ENCODE results near the gene SVBP. TPM values are rescaled to one million over a fixed set of nuclear protein-coding genes. Genes with fewer than 3 reads are reported as not detected.
A peak's percentile ranks its signal among the peaks of the same experiment; 100 is the strongest.

The SVBP gene
- total and polyA plus RNA-seq, 2 donors (not counting 1 experiment from before 2014, with no cell fraction given), result 12.6 to 21.9 TPM

DNA sequence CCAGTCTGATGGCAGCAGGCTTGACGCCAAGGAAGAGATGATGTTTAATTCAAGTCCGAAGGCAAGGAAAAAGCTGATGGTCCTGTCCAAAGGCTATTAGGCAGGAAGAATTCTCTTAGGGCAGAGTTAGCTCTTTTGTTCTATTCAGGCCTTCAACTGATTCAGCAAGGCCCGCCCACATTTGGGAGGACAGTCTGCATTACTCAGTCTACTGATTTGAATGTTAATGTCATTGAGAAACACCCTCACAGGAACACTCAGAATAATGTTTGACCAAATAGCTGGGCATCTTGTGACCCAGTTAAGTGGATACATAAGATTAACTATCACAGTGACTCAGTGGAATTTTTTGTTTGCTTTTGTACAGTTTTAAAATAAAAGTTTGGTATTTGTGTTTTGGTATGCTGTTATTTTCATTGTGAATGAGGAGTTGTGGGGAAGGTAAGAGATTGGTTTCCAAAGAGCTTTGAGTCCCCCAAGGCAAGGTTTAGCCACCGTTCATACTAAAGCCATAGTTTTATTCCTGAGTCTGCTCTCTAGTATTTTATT lies 27.5 kb upstream of the SVBP start:
- intact Hi-C loops (cut with micrococcal nuclease), result loop anchor here (5.0 kb wide), 3 partner anchors 78 to 807 kb away; partner anchors contain the start of gene CDC20
- H3K4me1 Mint-ChIP-seq, result peaks cover 30% of the 10 kb centered on the region
- DNase-seq, result no peak
- Histone ChIP-seq H4K20me1 (ENCODE audit: control insufficient read depth, insufficient read depth, low read length, poor library complexity, severe bottlenecking) (no peaks in the 10 kb centered on the region), H3K36me3 (replicated peaks in 1 of 2; ENCODE audit: control extremely low read depth in 1 of 2, control insufficient read depth in 1 of 2, extremely low read depth in 1 of 2, insufficient read depth in 2 of 2, low read length in 1 of 2) (no peaks in the 10 kb centered on the region), H3K4me2 (replicated peaks; ENCODE audit: low read depth, low read length, poor library complexity, severe bottlenecking) (no peak overlapping the region), H3K27me3 (replicated peaks in 1 of 4; ENCODE audit: control extremely low read depth in 1 of 4, control insufficient read depth in 3 of 4, insufficient read depth in 4 of 4, low read length in 3 of 4) (no peaks in the 10 kb centered on the region), H3K9me3 (ENCODE audit: control extremely low read depth in 1 of 3, control insufficient read depth in 2 of 3, insufficient read depth in 1 of 3, low read length in 2 of 3) (no peaks in the 10 kb centered on the region), H3K27ac (ENCODE audit: low read length in 2 of 2) (no peak overlapping the region), H3K9ac (ENCODE audit: low read length) (no peak overlapping the region), H3K4me3 (ENCODE audit: control extremely low read depth in 1 of 5, extremely low read depth in 1 of 5, insufficient read depth in 1 of 5, low read depth in 2 of 5, low read length in 4 of 5) (no peak overlapping the region), H3K4me1 (ENCODE audit: control insufficient read depth in 2 of 2, insufficient read depth in 2 of 2, low read length in 2 of 2) (peaks cover 17 to 19% of the 10 kb centered on the region in 2 donors), H3K79me2 (ENCODE audit: control insufficient read depth, insufficient read depth, low read length) (peaks cover 9% of the 10 kb centered on the region), H2AFZ (ENCODE audit: insufficient read depth, low read depth, low read length, poor library complexity, severe bottlenecking) (no peak overlapping the region)
- WGBS (ENCODE audit: insufficient coverage), result no CpG with 5 or more reads among the region's 4 CpGs
- H3K4me3 Mint-ChIP-seq, result peak overlapping the region; percentile 3
- no peak for TF ChIP-seq EZH2 (IDR thresholded peaks at IDR 0.05; ENCODE audit: borderline replicate concordance, insufficient read depth, low read depth, low read length, poor library complexity, severe bottlenecking)
- TF ChIP-seq, protein P1, sequence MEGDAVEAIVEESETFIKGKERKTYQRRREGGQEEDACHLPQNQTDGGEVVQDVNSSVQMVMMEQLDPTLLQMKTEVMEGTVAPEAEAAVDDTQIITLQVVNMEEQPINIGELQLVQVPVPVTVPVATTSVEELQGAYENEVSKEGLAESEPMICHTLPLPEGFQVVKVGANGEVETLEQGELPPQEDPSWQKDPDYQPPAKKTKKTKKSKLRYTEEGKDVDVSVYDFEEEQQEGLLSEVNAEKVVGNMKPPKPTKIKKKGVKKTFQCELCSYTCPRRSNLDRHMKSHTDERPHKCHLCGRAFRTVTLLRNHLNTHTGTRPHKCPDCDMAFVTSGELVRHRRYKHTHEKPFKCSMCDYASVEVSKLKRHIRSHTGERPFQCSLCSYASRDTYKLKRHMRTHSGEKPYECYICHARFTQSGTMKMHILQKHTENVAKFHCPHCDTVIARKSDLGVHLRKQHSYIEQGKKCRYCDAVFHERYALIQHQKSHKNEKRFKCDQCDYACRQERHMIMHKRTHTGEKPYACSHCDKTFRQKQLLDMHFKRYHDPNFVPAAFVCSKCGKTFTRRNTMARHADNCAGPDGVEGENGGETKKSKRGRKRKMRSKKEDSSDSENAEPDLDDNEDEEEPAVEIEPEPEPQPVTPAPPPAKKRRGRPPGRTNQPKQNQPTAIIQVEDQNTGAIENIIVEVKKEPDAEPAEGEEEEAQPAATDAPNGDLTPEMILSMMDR (IDR thresholded peaks at IDR 0.05), result no peak
- ATAC-seq (ENCODE audit: low read depth), result no peak
- ChIA-PET POLR2A (interaction anchor here (0.5 to 1.0 kb wide), 2 partner anchors 24 to 39 kb away, joined by 3 to 4 read pairs; no protein-coding TSS in a partner anchor), CTCF (interaction anchor here (1.4 kb wide), 1 partner anchor 27 kb away, joined by 4 read pairs; the partner anchor contains the start of gene SVBP)
- H3K27me3 Mint-ChIP-seq, result no peaks in the 10 kb centered on the region
- H3K9me3 Mint-ChIP-seq (ENCODE audit: insufficient read depth), result no peaks in the 10 kb centered on the region
- H3K27ac Mint-ChIP-seq, result no peak overlapping the region

DNA sequence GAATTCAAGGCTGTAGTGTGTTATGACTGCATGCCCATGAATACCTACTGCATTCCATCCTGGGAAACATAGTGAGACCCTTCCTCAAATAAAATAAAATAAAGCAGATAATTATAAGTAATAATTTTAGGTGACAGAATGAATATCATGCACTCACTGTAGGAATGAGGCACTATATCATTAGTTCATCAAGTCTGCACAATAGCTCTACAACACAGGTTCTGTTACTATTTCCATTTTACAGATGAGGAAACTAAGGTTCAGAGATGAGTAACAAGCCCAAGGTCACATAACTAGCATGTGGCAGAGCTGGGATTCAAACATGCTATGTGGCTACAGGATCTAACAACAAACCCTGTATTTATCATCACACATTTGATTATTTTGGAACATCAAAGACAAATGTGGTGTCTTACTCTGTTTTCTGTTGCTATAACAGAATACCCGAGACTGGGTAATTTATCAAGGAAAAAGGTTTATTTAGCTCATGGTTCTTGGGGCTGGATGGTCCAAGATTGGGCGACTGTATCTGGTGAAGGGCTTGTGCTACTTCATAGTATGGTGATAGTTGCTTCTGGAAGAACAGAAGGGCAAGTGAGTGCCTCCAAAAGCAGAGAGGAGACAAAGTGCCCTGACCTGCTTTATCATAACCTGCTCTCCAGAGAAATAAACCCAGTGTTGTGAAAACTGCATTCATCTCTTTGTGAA lies 24.4 kb upstream of the SVBP start:
- H3K9me3 Mint-ChIP-seq (ENCODE audit: insufficient read depth), result no peaks in the 10 kb centered on the region
- no peak overlapping the region for H3K27ac Mint-ChIP-seq
- Histone ChIP-seq H2AFZ (ENCODE audit: insufficient read depth, low read depth, low read length, poor library complexity, severe bottlenecking) (no peak overlapping the region), H3K9me3 (ENCODE audit: control extremely low read depth in 1 of 3, control insufficient read depth in 2 of 3, insufficient read depth in 1 of 3, low read length in 2 of 3) (no peaks in the 10 kb centered on the region), H3K4me1 (ENCODE audit: control insufficient read depth in 2 of 2, insufficient read depth in 2 of 2, low read length in 2 of 2) (peaks cover 8 to 26% of the 10 kb centered on the region in 2 donors), H3K4me2 (replicated peaks; ENCODE audit: low read depth, low read length, poor library complexity, severe bottlenecking) (no peak overlapping the region), H3K4me3 (ENCODE audit: control extremely low read depth in 1 of 5, extremely low read depth in 1 of 5, insufficient read depth in 1 of 5, low read depth in 2 of 5, low read length in 4 of 5) (no peak overlapping the region), H3K27me3 (replicated peaks in 1 of 4; ENCODE audit: control extremely low read depth in 1 of 4, control insufficient read depth in 3 of 4, insufficient read depth in 4 of 4, low read length in 3 of 4) (no peaks in the 10 kb centered on the region), H3K36me3 (replicated peaks in 1 of 2; ENCODE audit: control extremely low read depth in 1 of 2, control insufficient read depth in 1 of 2, extremely low read depth in 1 of 2, insufficient read depth in 2 of 2, low read length in 1 of 2) (no peaks in the 10 kb centered on the region), H3K9ac (ENCODE audit: low read length) (no peak overlapping the region), H3K27ac (ENCODE audit: low read length in 2 of 2) (no peak overlapping the region), H4K20me1 (ENCODE audit: control insufficient read depth, insufficient read depth, low read length, poor library complexity, severe bottlenecking) (no peaks in the 10 kb centered on the region), H3K79me2 (ENCODE audit: control insufficient read depth, insufficient read depth, low read length) (peaks cover 1% of the 10 kb centered on the region)
- H3K4me1 Mint-ChIP-seq, result peaks cover 23% of the 10 kb centered on the region
- H3K4me3 Mint-ChIP-seq, result no peak overlapping the region
- intact Hi-C loops (cut with micrococcal nuclease), result no loop called here
- no peak for TF ChIP-seq EZH2 (IDR thresholded peaks at IDR 0.05; ENCODE audit: borderline replicate concordance, insufficient read depth, low read depth, low read length, poor library complexity, severe bottlenecking)
- TF ChIP-seq, protein P1 (IDR thresholded peaks at IDR 0.05), result no peak
- POLR2A ChIA-PET, result no interaction called here
- no peak for ATAC-seq (ENCODE audit: low read depth)
- H3K27me3 Mint-ChIP-seq, result no peaks in the 10 kb centered on the region
- no peak for DNase-seq
- WGBS (ENCODE audit: insufficient coverage), result 95% methylated on average over 2 of the region's 2 CpGs
- CTCF ChIA-PET, result no interaction called here
